ENCODE data around the gene POLN. TPM values are rescaled to one million over a fixed set of nuclear protein-coding genes. Genes with fewer than 3 reads are reported as not detected.
A peak's percentile ranks its signal among the peaks of the same experiment; 100 is the strongest.

Gene POLN
- total and polyA plus RNA-seq, 8 donors, result 0.29 to 5.1 (median 1.4) TPM; not detected in 2

GRCh38 chr4:2250357-2251072, 8.6 kb upstream of the POLN start:
- peak; percentile 1 to 23 for DNase-seq
- Histone ChIP-seq H3K27ac (no peak overlapping the region), H3K36me3 (peaks cover 54 to 89% (median 82%) of the 10 kb centered on the region in 4 donors), H3K9me3 (no peaks in the 10 kb centered on the region), H3K4me3 (no peak overlapping the region), H3K27me3 (no peaks in the 10 kb centered on the region), H3K4me1 (peaks cover 3 to 24% (median 12%) of the 10 kb centered on the region in 4 donors)
- WGBS, 5 donors, result 87 to 94% (median 89%) methylated on average over 15 to 30 of the region's 30 CpGs
- TF ChIP-seq EP300 (IDR thresholded peaks at IDR 0.05) (no peak), CTCF (IDR thresholded peaks at IDR 0.05) (no peak), POLR2AphosphoS5 (IDR thresholded peaks at IDR 0.05) (no peak), POLR2A (IDR thresholded peaks at IDR 0.05) (no peak)
- intact Hi-C loops (cut with DNase I; ENCODE audit: low total_unique reads), result no loop called here

- Histone ChIP-seq H3K4me3 (no peak overlapping the region), H3K9me3 (no peaks in the 10 kb centered on the region), H3K36me3 (peaks cover 50 to 82% (median 77%) of the 10 kb centered on the region in 4 donors), H3K27me3 (no peaks in the 10 kb centered on the region), H3K4me1 (peaks cover 0 to 24% (median 9%) of the 10 kb centered on the region in 4 donors), H3K27ac (no peak overlapping the region)
- WGBS, 5 donors, result 81 to 89% (median 84%) methylated on average over 14 to 26 of the region's 26 CpGs
- intact Hi-C loops (cut with DNase I; ENCODE audit: low total_unique reads), result loop anchor here (10.0 kb wide), 1 partner anchor 165 kb away; the partner anchor contains the start of genes CFAP99 and ZFYVE28
- DNase-seq, result peak; percentile 6 to 16
- TF ChIP-seq POLR2A (IDR thresholded peaks at IDR 0.05) (no peak), CTCF (IDR thresholded peaks at IDR 0.05) (no peak)
Measured at GRCh38 chr4:2249526-2250356, 7.8 kb upstream of the POLN start.

GRCh38 chr4:2248821-2249261, 6.9 kb upstream of the POLN start:
- peaks cover 0 to 29% (median 13%) of the 10 kb centered on the region in 4 donors for H3K4me1 ChIP-seq
- TF ChIP-seq POLR2A (IDR thresholded peaks at IDR 0.05), result no peak
- TF ChIP-seq POLR2AphosphoS5 (IDR thresholded peaks at IDR 0.05), result no peak
- TF ChIP-seq CTCF (IDR thresholded peaks at IDR 0.05), result no peak
- TF ChIP-seq EP300 (IDR thresholded peaks at IDR 0.05), result no peak
- no peaks in the 10 kb centered on the region for H3K9me3 ChIP-seq
- peaks cover 45 to 73% (median 68%) of the 10 kb centered on the region in 4 donors for H3K36me3 ChIP-seq
- 73 to 80% (median 77%) methylated on average over 5 to 10 of the region's 10 CpGs for WGBS, 5 donors
- H3K4me3 ChIP-seq, result no peak overlapping the region
- DNase-seq, result peak in 1 of 2 donors; percentile 3
- H3K27ac ChIP-seq, result no peak overlapping the region
- H3K27me3 ChIP-seq, result no peaks in the 10 kb centered on the region
- intact Hi-C loops (cut with DNase I; ENCODE audit: low total_unique reads), result loop anchor here (10.0 kb wide), 1 partner anchor 166 kb away; the partner anchor contains the start of genes CFAP99 and ZFYVE28

- WGBS, 5 donors, result 76 to 86% (median 82%) methylated on average over 16 to 21 of the region's 21 CpGs
- peaks cover 0 to 34% (median 16%) of the 10 kb centered on the region in 4 donors for H3K4me1 ChIP-seq
- no peaks in the 10 kb centered on the region for H3K27me3 ChIP-seq
- H3K9me3 ChIP-seq, result no peaks in the 10 kb centered on the region
- no peak overlapping the region for H3K27ac ChIP-seq
- intact Hi-C loops (cut with DNase I; ENCODE audit: low total_unique reads), result loop anchor here (10.0 kb wide), 1 partner anchor 167 kb away; the partner anchor contains the start of genes CFAP99 and ZFYVE28
- no peak overlapping the region for H3K4me3 ChIP-seq
- H3K36me3 ChIP-seq, result peaks cover 39 to 67% (median 62%) of the 10 kb centered on the region in 4 donors
- DNase-seq, result peak; percentile 5 to 17
- TF ChIP-seq POLR2AphosphoS5 (IDR thresholded peaks at IDR 0.05) (no peak), POLR2A (IDR thresholded peaks at IDR 0.05) (no peak), CTCF (IDR thresholded peaks at IDR 0.05) (no peak), EP300 (IDR thresholded peaks at IDR 0.05) (no peak)
Measured at GRCh38 chr4:2248044-2248780, 6.3 kb upstream of the POLN start.

All from stomach (tissue), 9 donors.